ENCODE measurements around the gene CAPN1. TPM values are rescaled to one million over a fixed set of nuclear protein-coding genes. Genes with fewer than 3 reads are reported as not detected.

CAPN1 gene
- total and polyA plus RNA-seq, 11 donors, result 67.8 to 139 (median 86.1) TPM

DNA sequence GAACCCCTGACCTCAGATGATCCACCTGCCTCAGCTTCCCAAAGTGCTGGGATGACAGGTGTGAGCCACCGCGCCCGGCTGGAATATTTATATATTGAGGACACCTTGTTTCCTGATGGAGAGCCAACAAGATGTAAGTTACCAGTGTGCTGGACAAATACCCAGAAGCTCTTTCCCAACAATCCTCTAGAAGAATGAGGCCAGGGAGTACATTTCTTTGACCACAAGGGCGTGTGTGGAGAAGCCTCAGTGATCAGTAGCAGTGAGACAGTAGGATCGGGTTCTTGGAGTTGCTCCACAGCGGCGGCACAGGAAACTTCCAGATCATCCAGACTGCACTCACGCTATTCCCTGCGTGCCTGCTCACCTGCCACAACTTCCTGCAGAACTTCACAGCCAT, 69.7 kb downstream of the CAPN1 start:
- no peak for TF ChIP-seq POLR2A (IDR thresholded peaks at IDR 0.05)
- TF ChIP-seq, protein P1, sequence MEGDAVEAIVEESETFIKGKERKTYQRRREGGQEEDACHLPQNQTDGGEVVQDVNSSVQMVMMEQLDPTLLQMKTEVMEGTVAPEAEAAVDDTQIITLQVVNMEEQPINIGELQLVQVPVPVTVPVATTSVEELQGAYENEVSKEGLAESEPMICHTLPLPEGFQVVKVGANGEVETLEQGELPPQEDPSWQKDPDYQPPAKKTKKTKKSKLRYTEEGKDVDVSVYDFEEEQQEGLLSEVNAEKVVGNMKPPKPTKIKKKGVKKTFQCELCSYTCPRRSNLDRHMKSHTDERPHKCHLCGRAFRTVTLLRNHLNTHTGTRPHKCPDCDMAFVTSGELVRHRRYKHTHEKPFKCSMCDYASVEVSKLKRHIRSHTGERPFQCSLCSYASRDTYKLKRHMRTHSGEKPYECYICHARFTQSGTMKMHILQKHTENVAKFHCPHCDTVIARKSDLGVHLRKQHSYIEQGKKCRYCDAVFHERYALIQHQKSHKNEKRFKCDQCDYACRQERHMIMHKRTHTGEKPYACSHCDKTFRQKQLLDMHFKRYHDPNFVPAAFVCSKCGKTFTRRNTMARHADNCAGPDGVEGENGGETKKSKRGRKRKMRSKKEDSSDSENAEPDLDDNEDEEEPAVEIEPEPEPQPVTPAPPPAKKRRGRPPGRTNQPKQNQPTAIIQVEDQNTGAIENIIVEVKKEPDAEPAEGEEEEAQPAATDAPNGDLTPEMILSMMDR (IDR thresholded peaks at IDR 0.05), result no peak
- WGBS, 4 donors, result 85 to 90% (median 88%) methylated on average over 8 to 9 of the region's 9 CpGs
- no peaks in the 10 kb centered on the region for H3K36me3 ChIP-seq
- ATAC-seq (no peak), DNase-seq (no peak)
- intact Hi-C loops (cut with DNase I), result loop anchor here in 2 of 10 donors (5.0 to 10.0 kb wide), 2 partner anchors 44 to 47 kb away; no protein-coding TSS in a partner anchor
- no peak overlapping the region for H3K27ac ChIP-seq
- H3K9me3 ChIP-seq, result no peaks in the 10 kb centered on the region
- no peaks in the 10 kb centered on the region for H3K4me1 ChIP-seq
- H3K27me3 ChIP-seq, result no peaks in the 10 kb centered on the region
- H3K4me3 ChIP-seq, result no peak overlapping the region

DNA sequence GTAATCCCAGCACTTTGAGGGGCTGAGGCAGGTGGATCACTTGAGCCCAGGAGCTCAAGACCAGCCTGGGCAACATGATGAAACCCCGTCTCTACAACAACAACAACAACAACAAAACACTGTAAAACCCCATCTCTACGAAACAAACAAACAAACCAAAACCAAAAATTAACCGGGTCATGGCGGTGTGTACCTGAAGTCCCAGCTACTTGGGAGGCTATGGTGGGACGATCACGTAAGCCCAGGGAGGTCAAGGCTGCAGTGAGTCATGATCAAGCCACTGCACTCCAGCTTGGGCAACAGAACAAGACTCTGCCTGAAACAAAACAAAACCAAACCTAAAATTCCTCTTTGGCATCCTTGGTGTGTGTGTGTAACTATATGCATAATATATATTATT, 73.0 kb downstream of the CAPN1 start:
- H3K27me3 ChIP-seq, result no peaks in the 10 kb centered on the region
- no peak overlapping the region for H3K4me3 ChIP-seq
- H3K4me1 ChIP-seq, result no peaks in the 10 kb centered on the region
- TF ChIP-seq, protein P1 (IDR thresholded peaks at IDR 0.05), result no peak
- no peak for TF ChIP-seq POLR2A (IDR thresholded peaks at IDR 0.05)
- no peak for DNase-seq
- ATAC-seq, result no peak
- H3K9me3 ChIP-seq, result no peaks in the 10 kb centered on the region
- WGBS, 4 donors, result 83 to 89% (median 86%) methylated on average over 6 of the region's 6 CpGs
- no peak overlapping the region for H3K27ac ChIP-seq
- no peaks in the 10 kb centered on the region for H3K36me3 ChIP-seq
- intact Hi-C loops (cut with DNase I), result loop anchor here in 2 of 10 donors (5.0 to 10.0 kb wide), 2 partner anchors 47 to 50 kb away; no protein-coding TSS in a partner anchor

DNA sequence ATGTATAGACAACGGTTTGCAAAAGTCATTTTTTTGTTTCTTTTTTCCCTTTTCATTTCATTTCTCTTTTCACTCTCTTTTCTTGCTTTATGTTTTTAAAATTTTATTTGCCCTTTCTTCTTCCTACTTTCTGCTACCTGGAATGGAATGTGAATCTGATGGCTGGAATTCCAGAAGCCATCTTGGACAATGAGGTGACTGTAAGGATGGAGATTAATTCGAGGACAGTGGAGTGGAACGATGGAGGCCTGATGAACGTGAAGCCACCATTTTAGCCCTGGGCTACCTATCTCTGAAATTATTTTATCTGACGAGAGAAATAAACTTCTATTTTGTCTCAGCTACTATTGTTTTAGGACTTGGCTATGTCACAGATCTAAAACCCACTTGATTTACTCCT, 77.3 kb downstream of the CAPN1 start:
- no peak overlapping the region for H3K4me3 ChIP-seq
- ATAC-seq (no peak), DNase-seq (no peak)
- H3K9me3 ChIP-seq, result no peaks in the 10 kb centered on the region
- H3K27me3 ChIP-seq, result no peaks in the 10 kb centered on the region
- H3K36me3 ChIP-seq, result no peaks in the 10 kb centered on the region
- 74 to 81% (median 78%) methylated on average over 5 of the region's 5 CpGs for WGBS, 4 donors
- peaks cover 0 to 21% (median 11%) of the 10 kb centered on the region in 12 donors for H3K4me1 ChIP-seq
- intact Hi-C loops (cut with DNase I), result loop anchor here in 1 of 10 donors (10.0 kb wide), 1 partner anchor 54 kb away; no protein-coding TSS in a partner anchor
- TF ChIP-seq POLR2A (IDR thresholded peaks at IDR 0.05), result no peak
- TF ChIP-seq, protein P1 (IDR thresholded peaks at IDR 0.05), result no peak
- no peak overlapping the region for H3K27ac ChIP-seq

DNA sequence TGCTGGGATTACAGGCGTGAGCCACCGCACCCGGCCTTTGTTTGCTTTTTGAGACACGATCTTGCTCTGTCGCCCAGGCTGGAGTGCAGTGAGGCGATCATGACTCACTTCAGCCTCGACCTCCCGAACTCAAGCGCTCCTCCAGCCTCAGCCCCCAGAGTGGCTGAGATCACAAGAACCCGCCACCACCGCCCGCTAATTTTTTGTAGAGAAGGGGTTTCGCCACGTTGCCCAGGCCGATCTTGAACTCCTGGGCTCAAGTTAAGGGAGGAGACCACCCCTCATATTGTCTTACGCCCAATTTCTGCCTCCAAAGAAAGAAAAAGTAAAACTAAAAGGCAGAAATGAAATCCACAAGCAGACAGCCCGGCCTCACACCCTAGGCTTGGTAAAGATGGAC, 78.6 kb downstream of the CAPN1 start:
- intact Hi-C loops (cut with DNase I), result loop anchor here in 1 of 10 donors (5.0 kb wide), 1 partner anchor 72 kb away; the partner anchor contains the start of gene DPF2
- ATAC-seq, result no peak
- no peak overlapping the region for H3K4me3 ChIP-seq

More for the DNA sequence above, 78.6 kb downstream of the CAPN1 start:
- WGBS, 4 donors, result 97 to 98% (median 97%) methylated on average over 17 of the region's 17 CpGs
- Histone ChIP-seq H3K9me3 (no peaks in the 10 kb centered on the region), H3K4me1 (peaks cover 0 to 21% (median 11%) of the 10 kb centered on the region in 12 donors), H3K27ac (no peak overlapping the region), H3K27me3 (no peaks in the 10 kb centered on the region), H3K36me3 (no peaks in the 10 kb centered on the region)
- no peak for DNase-seq
- TF ChIP-seq POLR2A (IDR thresholded peaks at IDR 0.05), result no peak
- TF ChIP-seq, protein P1 (IDR thresholded peaks at IDR 0.05), result no peak

Measured in heart left ventricle (tissue), 16 donors.